ENCODE results near the gene KCNC3.

KCNC3 gene

GRCh38 chr19:50309396-50310125, 19.6 kb downstream of the KCNC3 start:
- no peak overlapping the region for H3K4me3 ChIP-seq (ENCODE audit: low read depth, low read length)
- TF ChIP-seq CTCF (IDR thresholded peaks at IDR 0.05; ENCODE audit: insufficient read depth, low read depth, low read length, missing control alignments): no peak
- DNase-seq (ENCODE audit: low read depth): no peak

- no peak overlapping the region for H3K4me3 ChIP-seq (ENCODE audit: low read depth, low read length)
- DNase-seq (ENCODE audit: low read depth): no peak
- TF ChIP-seq CTCF (IDR thresholded peaks at IDR 0.05; ENCODE audit: insufficient read depth, low read depth, low read length, missing control alignments): no peak
Measured at GRCh38 chr19:50308991-50309390, 20.2 kb downstream of the KCNC3 start.

GRCh38 chr19:50303558-50303957, 25.6 kb downstream of the KCNC3 start:
- no peak for TF ChIP-seq CTCF (IDR thresholded peaks at IDR 0.05; ENCODE audit: insufficient read depth, low read depth, low read length, missing control alignments)
- no peak overlapping the region for H3K4me3 ChIP-seq (ENCODE audit: low read depth, low read length)
- no peak for DNase-seq (ENCODE audit: low read depth)

GRCh38 chr19:50301607-50301971, 27.6 kb downstream of the KCNC3 start:
- TF ChIP-seq CTCF (IDR thresholded peaks at IDR 0.05; ENCODE audit: insufficient read depth, low read depth, low read length, missing control alignments): no peak
- no peak overlapping the region for H3K4me3 ChIP-seq (ENCODE audit: low read depth, low read length)
- no peak for DNase-seq (ENCODE audit: low read depth)

- TF ChIP-seq CTCF (IDR thresholded peaks at IDR 0.05; ENCODE audit: insufficient read depth, low read depth, low read length, missing control alignments): no peak
Measured at GRCh38 chr19:50300814-50301606, 28.2 kb downstream of the KCNC3 start.

GRCh38 chr19:50300051-50300450, 29.1 kb downstream of the KCNC3 start:
- no peak for DNase-seq (ENCODE audit: low read depth)
- no peak for TF ChIP-seq CTCF (IDR thresholded peaks at IDR 0.05; ENCODE audit: insufficient read depth, low read depth, low read length, missing control alignments)
- H3K4me3 ChIP-seq (ENCODE audit: low read depth, low read length): no peak overlapping the region

More at GRCh38 chr19:50300814-50301606, 28.2 kb downstream of the KCNC3 start:
- no peak for DNase-seq (ENCODE audit: low read depth)
- H3K4me3 ChIP-seq (ENCODE audit: low read depth, low read length): no peak overlapping the region
